Neural progenitor cell (in vitro differentiated cells): ENCODE data around the gene TOX2. TPM values are rescaled to one million over a fixed set of nuclear protein-coding genes. Genes with fewer than 3 reads are reported as not detected.

Source experiments
- DNase-seq: peaks from one replicate; pipeline ENCODE4 v3.0.0-alpha.2; 2016; ENCODE audit warnings: low spot score
- H2AFZ ChIP-seq: fragments of 200-600 bp; sonication (generic); replicated peaks from 2 replicates; pipeline ENCODE4 v1.6.1; 2016; ENCODE audit warnings: antibody characterized with exemption
- H3F3A ChIP-seq: fragments of 200-600 bp; sonication (generic); 2 replicates; pipeline ENCODE4 v1.6.1; 2016; ENCODE audit warnings: antibody characterized with exemption, low read depth
- H3K27ac ChIP-seq: fragments of 200-600 bp; sonication (generic); 2 replicates; pipeline ENCODE4 v1.5.1; 2016; ENCODE audit warnings: mild to moderate bottlenecking
- H3K27me3 ChIP-seq: fragments of 200-600 bp; sonication (generic); 2 replicates; pipeline ENCODE4 v1.6.1; 2016; ENCODE audit warnings: mild to moderate bottlenecking, moderate library complexity
- H3K36me3 ChIP-seq: fragments of 200-600 bp; sonication (generic); 2 replicates; pipeline ENCODE4 v1.5.1; 2016
- H3K4me1 ChIP-seq: fragments of 200-600 bp; sonication (generic); 2 replicates; pipeline ENCODE4 v1.6.1; 2016; ENCODE audit warnings: mixed run types
- H3K4me2 ChIP-seq: fragments of 200-600 bp; sonication (generic); 2 replicates; pipeline ENCODE4 v1.6.1; 2016
- H3K4me3 ChIP-seq: fragments of 200-600 bp; sonication (generic); 2 replicates; pipeline ENCODE4 v1.5.1; 2016
- H3K79me2 ChIP-seq: fragments of 200-600 bp; sonication (generic); 2 replicates; pipeline ENCODE4 v1.6.1; 2016; ENCODE audit warnings: low read depth
- H3K9ac ChIP-seq: fragments of 200-600 bp; sonication (generic); 2 replicates; pipeline ENCODE4 v1.6.1; 2016
- H3K9me3 ChIP-seq: fragments of 200-600 bp; sonication (generic); 2 replicates; pipeline ENCODE4 v1.5.1; 2016; ENCODE audit warnings: low read depth
- H4K20me1 ChIP-seq: fragments of 200-600 bp; sonication (generic); 2 replicates; pipeline ENCODE4 v1.6.1; 2016; ENCODE audit warnings: low read depth
- H3K27ac Mint-ChIP-seq: 3 replicates; pipeline ENCODE4 v1.8.0; 2021; ENCODE audit warnings: mixed read lengths
- H3K27me3 Mint-ChIP-seq: 2 replicates; pipeline ENCODE4 v1.8.0; 2022; ENCODE audit warnings: low read depth, mild to moderate bottlenecking, inconsistent platforms, moderate library complexity, mixed read lengths; ENCODE audit not compliant: insufficient read depth
- H3K36me3 Mint-ChIP-seq: 3 replicates; pipeline ENCODE4 v1.8.0; 2021; ENCODE audit warnings: mixed read lengths
- H3K4me1 Mint-ChIP-seq: 3 replicates; pipeline ENCODE4 v1.8.0; 2021; ENCODE audit warnings: mixed read lengths
- H3K4me3 Mint-ChIP-seq: 3 replicates; pipeline ENCODE4 v1.8.0; 2021; ENCODE audit warnings: mild to moderate bottlenecking, moderate library complexity, mixed read lengths
- H3K9me3 Mint-ChIP-seq: 3 replicates; pipeline ENCODE4 v1.8.0; 2020; ENCODE audit warnings: mixed read lengths
- EZH2 ChIP-seq: fragments of 200-600 bp; sonication (generic); IDR thresholded peaks from 2 replicates; pipeline ENCODE4 v1.6.1; 2017; ENCODE audit warnings: antibody characterized with exemption, mild to moderate bottlenecking, moderate library complexity
- EZH2phosphoT487 ChIP-seq: fragments of 200-600 bp; sonication (generic); IDR thresholded peaks from 2 replicates; pipeline ENCODE4 v1.6.1; 2017; ENCODE audit warnings: antibody characterized with exemption
- total RNA-seq: library from RNA; depleted of rRNA; stranded (reverse); fragments of >200 nt; gene quantifications from 2 replicates; pipeline ENCODE4 v1.2.3, GENCODE V29; 2015; ENCODE audit warnings: low replicate concordance
- TF ChIP-seq, protein P1 (sequence below): fragments of 200-600 bp; sonication (generic); IDR thresholded peaks from 2 replicates; pipeline ENCODE4 v1.5.1; 2017; ENCODE audit warnings: antibody characterized with exemption, mild to moderate bottlenecking

The TOX2 gene
- total RNA-seq, 1 donor from 2014 or later = not detected

DNA sequence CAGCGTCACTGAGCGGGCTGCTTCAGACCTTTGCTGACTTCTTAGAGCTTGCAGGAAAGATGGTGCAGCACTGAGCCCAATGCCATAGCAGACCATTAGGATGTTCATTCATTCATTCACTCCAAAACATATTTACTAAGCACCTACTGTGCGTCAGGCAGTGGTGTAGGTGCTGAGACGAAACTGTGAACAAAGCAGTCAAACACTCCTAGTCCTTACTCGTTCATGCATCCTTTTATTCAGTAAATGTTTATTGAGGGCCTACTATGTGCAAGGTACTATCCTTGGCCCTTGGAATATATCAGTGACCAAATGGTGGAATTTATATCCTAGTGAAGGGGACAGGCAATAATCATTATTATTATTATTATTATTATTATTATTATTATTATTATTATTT is 76.6 kb downstream of the TOX2 start:
- Histone ChIP-seq H3K36me3 (no peaks in the 10 kb centered on the region), H3K4me2 (no peak overlapping the region), H3K27ac (no peak overlapping the region), H3K9me3 (no peaks in the 10 kb centered on the region), H3F3A (no peaks in the 10 kb centered on the region), H2AFZ (no peak overlapping the region), H4K20me1 (no peaks in the 10 kb centered on the region), H3K27me3 (no peaks in the 10 kb centered on the region), H3K79me2 (no peaks in the 10 kb centered on the region), H3K9ac (no peak overlapping the region), H3K4me3 (no peak overlapping the region), H3K4me1 (peaks cover 4% of the 10 kb centered on the region)
- H3K27me3 Mint-ChIP-seq = peaks cover 6% of the 10 kb centered on the region
- TF ChIP-seq, protein P1, sequence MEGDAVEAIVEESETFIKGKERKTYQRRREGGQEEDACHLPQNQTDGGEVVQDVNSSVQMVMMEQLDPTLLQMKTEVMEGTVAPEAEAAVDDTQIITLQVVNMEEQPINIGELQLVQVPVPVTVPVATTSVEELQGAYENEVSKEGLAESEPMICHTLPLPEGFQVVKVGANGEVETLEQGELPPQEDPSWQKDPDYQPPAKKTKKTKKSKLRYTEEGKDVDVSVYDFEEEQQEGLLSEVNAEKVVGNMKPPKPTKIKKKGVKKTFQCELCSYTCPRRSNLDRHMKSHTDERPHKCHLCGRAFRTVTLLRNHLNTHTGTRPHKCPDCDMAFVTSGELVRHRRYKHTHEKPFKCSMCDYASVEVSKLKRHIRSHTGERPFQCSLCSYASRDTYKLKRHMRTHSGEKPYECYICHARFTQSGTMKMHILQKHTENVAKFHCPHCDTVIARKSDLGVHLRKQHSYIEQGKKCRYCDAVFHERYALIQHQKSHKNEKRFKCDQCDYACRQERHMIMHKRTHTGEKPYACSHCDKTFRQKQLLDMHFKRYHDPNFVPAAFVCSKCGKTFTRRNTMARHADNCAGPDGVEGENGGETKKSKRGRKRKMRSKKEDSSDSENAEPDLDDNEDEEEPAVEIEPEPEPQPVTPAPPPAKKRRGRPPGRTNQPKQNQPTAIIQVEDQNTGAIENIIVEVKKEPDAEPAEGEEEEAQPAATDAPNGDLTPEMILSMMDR = no peak
- TF ChIP-seq EZH2 (no peak), EZH2phosphoT487 (no peak)
- no peak for DNase-seq
- H3K4me1 Mint-ChIP-seq = peaks cover 7% of the 10 kb centered on the region
- peaks cover 4% of the 10 kb centered on the region for H3K9me3 Mint-ChIP-seq
- no peak overlapping the region for H3K27ac Mint-ChIP-seq
- no peaks in the 10 kb centered on the region for H3K36me3 Mint-ChIP-seq
- no peak overlapping the region for H3K4me3 Mint-ChIP-seq

GRCh38 chr20:43991982-43992381 is 77.3 kb downstream of the TOX2 start:
- H3K27me3 ChIP-seq = no peaks in the 10 kb centered on the region

DNA sequence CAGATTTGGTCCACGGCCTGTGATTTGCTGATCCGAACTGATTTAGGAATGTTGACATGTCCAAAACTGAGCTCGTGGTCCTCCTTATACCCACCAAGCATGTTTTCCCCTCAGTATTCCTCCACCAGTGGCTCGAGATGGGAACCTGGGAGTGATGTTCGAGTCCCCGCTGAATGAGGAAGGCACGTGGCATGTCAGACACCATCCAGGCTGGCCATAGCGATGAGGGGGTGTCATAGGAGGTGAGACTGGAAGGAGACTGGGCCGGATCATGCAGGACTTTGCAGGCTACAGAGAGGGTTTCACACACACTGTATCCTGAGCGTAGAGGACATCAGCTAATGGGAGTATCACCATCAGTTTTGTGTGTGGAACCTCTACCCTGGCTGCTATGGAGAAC is 78.2 kb downstream of the TOX2 start:
- no peak overlapping the region for H3K4me2 ChIP-seq
- Mint-ChIP-seq H3K4me1 (no peaks in the 10 kb centered on the region), H3K36me3 (no peaks in the 10 kb centered on the region), H3K9me3 (peaks cover 4% of the 10 kb centered on the region), H3K27me3 (peaks cover 6% of the 10 kb centered on the region), H3K4me3 (no peak overlapping the region), H3K27ac (no peak overlapping the region)
- DNase-seq = no peak
- no peaks in the 10 kb centered on the region for H3K9me3 ChIP-seq
- no peak overlapping the region for H3K9ac ChIP-seq
- no peak overlapping the region for H3K4me3 ChIP-seq
- H3K79me2 ChIP-seq = no peaks in the 10 kb centered on the region
- H3F3A ChIP-seq = no peaks in the 10 kb centered on the region
- H3K27ac ChIP-seq = no peak overlapping the region
- no peaks in the 10 kb centered on the region for H3K27me3 ChIP-seq
- H4K20me1 ChIP-seq = no peaks in the 10 kb centered on the region
- H2AFZ ChIP-seq = no peak overlapping the region
- H3K36me3 ChIP-seq = no peaks in the 10 kb centered on the region
- TF ChIP-seq EZH2 = no peak
- TF ChIP-seq EZH2phosphoT487 = no peak
- TF ChIP-seq, protein P1 = no peak
- no peaks in the 10 kb centered on the region for H3K4me1 ChIP-seq

More at GRCh38 chr20:43991982-43992381, 77.3 kb downstream of the TOX2 start:
- Mint-ChIP-seq H3K4me3 (no peak overlapping the region), H3K4me1 (peaks cover 7% of the 10 kb centered on the region), H3K36me3 (no peaks in the 10 kb centered on the region), H3K9me3 (peaks cover 4% of the 10 kb centered on the region), H3K27ac (no peak overlapping the region), H3K27me3 (peaks cover 6% of the 10 kb centered on the region)
- no peak overlapping the region for H2AFZ ChIP-seq
- H3K27ac ChIP-seq = no peak overlapping the region
- TF ChIP-seq, protein P1 = no peak
- TF ChIP-seq EZH2 (no peak), EZH2phosphoT487 (no peak)
- H3K79me2 ChIP-seq = no peaks in the 10 kb centered on the region
- H3K9ac ChIP-seq = no peak overlapping the region
- no peak for DNase-seq
- H3K4me2 ChIP-seq = no peak overlapping the region
- no peaks in the 10 kb centered on the region for H3K36me3 ChIP-seq
- H3F3A ChIP-seq = no peaks in the 10 kb centered on the region
- H3K9me3 ChIP-seq = no peaks in the 10 kb centered on the region
- no peak overlapping the region for H3K4me3 ChIP-seq
- peaks cover 4% of the 10 kb centered on the region for H3K4me1 ChIP-seq
- H4K20me1 ChIP-seq = no peaks in the 10 kb centered on the region
